Astrocyte (in vitro differentiated cells and primary cell): ENCODE data around the gene BRF1. TPM values are rescaled to one million over a fixed set of nuclear protein-coding genes. Genes with fewer than 3 reads are reported as not detected.

Source experiments
- DNase-seq: peaks from one replicate; pipeline ENCODE4 v3.0.0-alpha.2; 2010; ENCODE audit warnings: low read depth
- FAIRE-seq: peaks from 2 replicates; lab custom pipeline; 2011; peaks lifted over from hg19 to GRCh38; lab: Jason Lieb, UNC
- H2AFZ ChIP-seq: 2 replicates; pipeline ENCODE4 v1.6.0; 2012; ENCODE audit warnings: low read depth, low read length, inconsistent platforms
- H3K27ac ChIP-seq: 2 replicates; pipeline ENCODE4 v1.5.1; 2011; ENCODE audit warnings: low read depth, low read length, inconsistent platforms
- H3K27me3 ChIP-seq: 2 replicates; pipeline ENCODE4 v1.6.0; 2011; ENCODE audit warnings: low read length, inconsistent platforms; ENCODE audit not compliant: insufficient read depth
- H3K36me3 ChIP-seq: 2 replicates; pipeline ENCODE4 v1.5.1; 2011; ENCODE audit warnings: low read length, inconsistent platforms; ENCODE audit not compliant: insufficient read depth
- H3K4me1 ChIP-seq: 2 replicates; pipeline ENCODE4 v1.5.1; 2011; ENCODE audit warnings: low read length, inconsistent platforms; ENCODE audit not compliant: insufficient read depth
- H3K4me2 ChIP-seq: 2 replicates; pipeline ENCODE4 v1.6.0; 2012; ENCODE audit warnings: low read length, inconsistent platforms
- H3K4me3 ChIP-seq: 2 replicates; pipeline ENCODE4 v1.5.1; 2011; ENCODE audit warnings: low read depth, mild to moderate bottlenecking, low read length, inconsistent platforms; ENCODE audit not compliant: insufficient read depth
- H3K79me2 ChIP-seq: 2 replicates; pipeline ENCODE4 v1.6.0; 2012; ENCODE audit warnings: mild to moderate bottlenecking, low read length, inconsistent platforms; ENCODE audit not compliant: insufficient read depth
- H3K9ac ChIP-seq: 2 replicates; pipeline ENCODE4 v1.6.0; 2012; ENCODE audit warnings: mild to moderate bottlenecking, low read length, inconsistent platforms
- H3K9me3 ChIP-seq: 2 replicates; pipeline ENCODE4 v1.5.1; 2012; ENCODE audit warnings: low read depth, mild to moderate bottlenecking, low read length, inconsistent platforms; ENCODE audit not compliant: insufficient read depth
- H4K20me1 ChIP-seq: 2 replicates; pipeline ENCODE4 v1.6.0; 2012; ENCODE audit warnings: low read length, inconsistent platforms; ENCODE audit not compliant: insufficient read depth
- H3K27ac Mint-ChIP-seq: one replicate; pipeline ENCODE4 v1.8.0; 2021; ENCODE audit warnings: mild to moderate bottlenecking, mixed read lengths; ENCODE audit not compliant: unreplicated experiment
- H3K27me3 Mint-ChIP-seq: one replicate; pipeline ENCODE4 v1.8.0; 2021; ENCODE audit warnings: low read depth, mixed read lengths; ENCODE audit not compliant: unreplicated experiment
- H3K36me3 Mint-ChIP-seq: one replicate; pipeline ENCODE4 v1.8.0; 2021; ENCODE audit warnings: low read depth, mixed read lengths; ENCODE audit not compliant: unreplicated experiment
- H3K4me1 Mint-ChIP-seq: one replicate; pipeline ENCODE4 v1.8.0; 2021; ENCODE audit warnings: low read depth, mixed read lengths; ENCODE audit not compliant: unreplicated experiment
- H3K4me3 Mint-ChIP-seq: one replicate; pipeline ENCODE4 v1.8.0; 2021; ENCODE audit warnings: mild to moderate bottlenecking, moderate library complexity, mixed read lengths; ENCODE audit not compliant: unreplicated experiment
- H3K9me3 Mint-ChIP-seq: one replicate; pipeline ENCODE4 v1.8.0; 2021; ENCODE audit warnings: mild to moderate bottlenecking, mixed read lengths; ENCODE audit not compliant: unreplicated experiment
- EZH2 ChIP-seq: IDR thresholded peaks from 2 replicates; pipeline ENCODE4 v1.6.1; 2012; ENCODE audit warnings: mild to moderate bottlenecking, low read length, inconsistent platforms; ENCODE audit not compliant: insufficient read depth
- total RNA-seq: library from RNA; stranded (reverse); gene quantifications from 2 replicates; pipeline ENCODE4 v1.2.1, GENCODE V29; 2021
- TF ChIP-seq, protein P1 (sequence below): IDR thresholded peaks from 2 replicates; pipeline ENCODE4 v1.5.1; 2011; ENCODE audit warnings: low read depth, mild to moderate bottlenecking, inconsistent platforms, low read length, moderate library complexity; ENCODE audit not compliant: insufficient read depth

Gene BRF1
- total RNA-seq, 1 donor from 2014 or later: 20.5 TPM

DNA sequence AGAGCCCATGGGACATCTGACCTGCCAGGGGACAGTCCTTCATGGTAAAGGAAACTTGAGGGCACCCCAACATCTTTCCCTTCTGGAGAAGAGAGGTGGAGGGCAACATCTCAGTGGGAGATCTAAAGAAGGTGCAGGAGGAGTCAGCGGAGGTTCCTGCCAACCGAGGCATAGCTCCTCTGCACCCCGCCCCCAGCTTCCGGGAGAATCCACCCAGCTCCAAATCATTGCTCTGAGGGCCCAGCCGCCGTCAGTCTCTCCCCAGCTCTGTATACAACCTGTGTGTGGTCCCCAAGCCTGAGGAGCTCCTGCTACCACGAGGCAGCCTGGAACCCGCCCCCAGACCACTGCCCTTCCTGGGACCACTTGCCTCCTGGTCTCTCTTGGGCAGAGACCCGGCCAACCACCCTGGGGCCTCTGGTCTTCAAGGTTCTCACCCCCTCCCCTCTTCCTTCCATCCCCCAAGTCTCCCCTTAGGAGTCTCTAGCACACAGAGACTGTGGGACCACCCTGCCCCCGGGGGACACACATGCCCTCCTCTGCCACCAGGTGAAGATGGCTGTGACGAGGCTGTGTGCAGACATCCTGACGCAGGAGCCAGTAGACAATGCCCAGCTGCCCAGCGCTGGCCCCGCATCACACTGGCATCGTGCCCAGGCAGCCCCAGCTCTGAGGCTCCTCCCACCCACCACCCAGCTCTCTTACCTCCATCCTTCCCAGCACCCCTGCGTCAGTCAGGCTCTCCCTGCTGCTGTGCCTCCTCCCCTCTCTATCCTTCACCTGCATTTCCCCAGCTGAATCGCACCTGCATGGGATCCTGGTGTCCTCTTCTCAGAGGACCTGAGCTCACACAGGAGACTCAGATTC is 106.7 kb downstream of the BRF1 start:
- no peaks in the 10 kb centered on the region for H3K36me3 ChIP-seq
- H3K4me1 ChIP-seq: peaks cover 26% of the 10 kb centered on the region
- H3K4me3 Mint-ChIP-seq: no peak overlapping the region
- FAIRE-seq (no peak), DNase-seq (no peak)
- no peak overlapping the region for H3K9ac ChIP-seq
- no peaks in the 10 kb centered on the region for H4K20me1 ChIP-seq
- H3K4me3 ChIP-seq: no peak overlapping the region
- H3K27me3 ChIP-seq: peaks cover 5% of the 10 kb centered on the region
- peaks cover 2% of the 10 kb centered on the region for H3K4me1 Mint-ChIP-seq
- H3K9me3 ChIP-seq: no peaks in the 10 kb centered on the region
- TF ChIP-seq EZH2: no peak
- TF ChIP-seq, protein P1, sequence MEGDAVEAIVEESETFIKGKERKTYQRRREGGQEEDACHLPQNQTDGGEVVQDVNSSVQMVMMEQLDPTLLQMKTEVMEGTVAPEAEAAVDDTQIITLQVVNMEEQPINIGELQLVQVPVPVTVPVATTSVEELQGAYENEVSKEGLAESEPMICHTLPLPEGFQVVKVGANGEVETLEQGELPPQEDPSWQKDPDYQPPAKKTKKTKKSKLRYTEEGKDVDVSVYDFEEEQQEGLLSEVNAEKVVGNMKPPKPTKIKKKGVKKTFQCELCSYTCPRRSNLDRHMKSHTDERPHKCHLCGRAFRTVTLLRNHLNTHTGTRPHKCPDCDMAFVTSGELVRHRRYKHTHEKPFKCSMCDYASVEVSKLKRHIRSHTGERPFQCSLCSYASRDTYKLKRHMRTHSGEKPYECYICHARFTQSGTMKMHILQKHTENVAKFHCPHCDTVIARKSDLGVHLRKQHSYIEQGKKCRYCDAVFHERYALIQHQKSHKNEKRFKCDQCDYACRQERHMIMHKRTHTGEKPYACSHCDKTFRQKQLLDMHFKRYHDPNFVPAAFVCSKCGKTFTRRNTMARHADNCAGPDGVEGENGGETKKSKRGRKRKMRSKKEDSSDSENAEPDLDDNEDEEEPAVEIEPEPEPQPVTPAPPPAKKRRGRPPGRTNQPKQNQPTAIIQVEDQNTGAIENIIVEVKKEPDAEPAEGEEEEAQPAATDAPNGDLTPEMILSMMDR: no peak
- no peak overlapping the region for H3K27ac Mint-ChIP-seq
- H2AFZ ChIP-seq: no peak overlapping the region
- H3K79me2 ChIP-seq: no peaks in the 10 kb centered on the region
- H3K36me3 Mint-ChIP-seq: no peaks in the 10 kb centered on the region
- no peaks in the 10 kb centered on the region for H3K9me3 Mint-ChIP-seq
- no peak overlapping the region for H3K4me2 ChIP-seq
- H3K27ac ChIP-seq: no peak overlapping the region
- peaks cover 22% of the 10 kb centered on the region for H3K27me3 Mint-ChIP-seq

DNA sequence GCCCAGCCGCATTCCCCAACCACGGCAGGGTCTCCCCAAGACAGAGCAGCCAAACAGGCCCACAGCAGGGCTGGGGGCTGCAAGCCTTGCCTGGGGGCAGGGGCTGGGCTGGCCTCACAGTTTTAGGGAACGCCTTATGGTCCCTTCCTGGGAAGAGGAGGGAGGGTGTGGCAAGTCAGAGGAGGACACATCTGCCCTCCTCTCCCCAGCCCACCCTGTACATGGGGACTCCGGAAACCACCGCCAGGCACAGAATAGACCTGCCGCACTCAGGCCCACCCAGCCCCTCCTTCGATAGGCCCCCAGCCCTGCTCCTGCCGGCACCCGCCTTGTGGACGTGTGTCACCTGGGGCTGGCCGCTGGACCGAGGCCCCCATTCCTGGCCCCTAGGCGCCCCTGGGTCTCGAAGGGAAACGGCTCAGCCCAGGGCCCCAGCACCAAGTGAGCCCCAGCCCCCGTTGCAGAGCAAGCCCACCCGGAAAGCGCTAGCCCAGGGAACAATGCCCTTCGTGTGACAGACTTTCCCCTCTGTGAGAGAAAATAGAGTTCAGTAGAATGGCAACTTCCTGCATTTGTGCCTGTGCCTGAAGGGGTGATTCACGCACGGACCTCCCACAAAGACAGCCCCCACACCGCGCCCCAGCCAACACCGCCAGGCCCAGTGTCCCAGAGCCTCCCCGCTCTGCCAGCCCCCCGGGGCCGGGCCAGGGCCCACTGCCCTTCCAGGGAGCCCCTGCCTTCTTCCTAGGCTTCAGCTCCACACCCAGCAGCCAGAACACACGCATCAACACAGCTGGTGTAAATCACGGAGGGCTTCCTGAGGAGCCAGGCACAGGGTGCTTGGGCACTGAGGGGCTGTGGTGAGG is 107.7 kb downstream of the BRF1 start:
- no peak for FAIRE-seq
- peaks cover 22% of the 10 kb centered on the region for H3K4me1 ChIP-seq
- peak; percentile 28 for DNase-seq

More for the DNA sequence above, 107.7 kb downstream of the BRF1 start:
- peak overlapping the region; percentile 72 for H3K4me2 ChIP-seq
- H2AFZ ChIP-seq: peak overlapping the region; percentile 80
- no peaks in the 10 kb centered on the region for H4K20me1 ChIP-seq
- H3K27ac ChIP-seq: peak overlapping the region; percentile 19
- no peak for TF ChIP-seq EZH2
- TF ChIP-seq, protein P1: no peak
- peaks cover 4% of the 10 kb centered on the region for H3K9me3 Mint-ChIP-seq
- H3K27me3 Mint-ChIP-seq: peaks cover 25% of the 10 kb centered on the region
- no peaks in the 10 kb centered on the region for H3K79me2 ChIP-seq
- H3K9ac ChIP-seq: peak overlapping the region; percentile 43
- H3K36me3 Mint-ChIP-seq: peaks cover 1% of the 10 kb centered on the region
- no peaks in the 10 kb centered on the region for H3K36me3 ChIP-seq
- no peaks in the 10 kb centered on the region for H3K4me1 Mint-ChIP-seq
- H3K27me3 ChIP-seq: peaks cover 5% of the 10 kb centered on the region
- H3K4me3 Mint-ChIP-seq: no peak overlapping the region
- no peak overlapping the region for H3K27ac Mint-ChIP-seq
- H3K4me3 ChIP-seq: peak overlapping the region; percentile 17
- H3K9me3 ChIP-seq: peaks cover 3% of the 10 kb centered on the region
